Smooth muscle cell (in vitro differentiated cells): Measurements from ENCODE around the gene SYNGR1. TPM values are rescaled to one million over a fixed set of nuclear protein-coding genes. Genes with fewer than 3 reads are reported as not detected.
"Not testable (repeated sequence)": the region's sequence is repeated elsewhere in the genome, so short reads cannot be mapped to it uniquely, and the experiment has no call there.

Experiments
- DNase-seq: peaks from one replicate; lab custom pipeline; 2025; ENCODE audit not compliant: unreplicated experiment; lab: John Stamatoyannopoulos, UW
- H2AFZ ChIP-seq: fragments of 200-600 bp; sonication (generic); 2 replicates; pipeline ENCODE4 v1.6.0; 2016; ENCODE audit warnings: antibody characterized with exemption, low read depth, mild to moderate bottlenecking
- H3F3A ChIP-seq: fragments of 200-600 bp; sonication (generic); 2 replicates; pipeline ENCODE4 v1.6.0; 2017; ENCODE audit warnings: antibody characterized with exemption, low read depth
- H3K27ac ChIP-seq: fragments of 200-600 bp; sonication (generic); 2 replicates; pipeline ENCODE4 v1.5.1; 2016; ENCODE audit warnings: low read depth, mild to moderate bottlenecking
- H3K27me3 ChIP-seq: fragments of 200-600 bp; sonication (generic); 2 replicates; pipeline ENCODE4 v1.6.1; 2016; ENCODE audit warnings: low read depth, mild to moderate bottlenecking
- H3K36me3 ChIP-seq: fragments of 200-600 bp; sonication (generic); 2 replicates; pipeline ENCODE4 v1.5.1; 2016; ENCODE audit warnings: low read depth
- H3K4me1 ChIP-seq: fragments of 200-600 bp; sonication (generic); 2 replicates; pipeline ENCODE4 v1.5.1; 2016; ENCODE audit warnings: low read depth
- H3K4me2 ChIP-seq: fragments of 200-600 bp; sonication (generic); 2 replicates; pipeline ENCODE4 v1.6.0; 2016; ENCODE audit warnings: mild to moderate bottlenecking
- H3K4me3 ChIP-seq: fragments of 200-600 bp; sonication (generic); 2 replicates; pipeline ENCODE4 v1.5.1; 2016; ENCODE audit warnings: mild to moderate bottlenecking
- H3K79me2 ChIP-seq: fragments of 200-600 bp; sonication (generic); 2 replicates; pipeline ENCODE4 v1.6.0; 2016; ENCODE audit warnings: low read depth, mild to moderate bottlenecking
- H3K9ac ChIP-seq: fragments of 200-600 bp; sonication (generic); 2 replicates; pipeline ENCODE4 v1.6.0; 2016; ENCODE audit warnings: low read depth
- H3K9me3 ChIP-seq: fragments of 200-600 bp; sonication (generic); replicated peaks from 2 replicates; pipeline ENCODE4 v1.5.1; 2016; ENCODE audit warnings: low read depth
- H4K20me1 ChIP-seq: fragments of 200-600 bp; sonication (generic); 2 replicates; pipeline ENCODE4 v1.6.0; 2016; ENCODE audit warnings: low read depth
- WGBS: methylation state at CpG from one replicate; pipeline ENCODE4 v1.1.7; 2016; ENCODE audit warnings: low lambda C conversion rate; 5-methylcytosine and 5-hydroxymethylcytosine counted together
- polyA plus RNA-seq: library from polyadenylated mRNA; unstranded; fragments of >200 nt; fragmentation: Nextera tagmentation; extraction: Ambion mirVana; gene quantifications from 2 replicates; pipeline ENCODE4 v1.2.1, GENCODE V29; 2016
- total RNA-seq: library from RNA; depleted of rRNA; stranded (reverse); fragments of >200 nt; gene quantifications from 2 replicates; pipeline ENCODE4 v1.2.3, GENCODE V29; 2014
- TF ChIP-seq, protein P1 (sequence below): fragments of 200-600 bp; sonication (generic); IDR thresholded peaks from 2 replicates; pipeline ENCODE4 v1.5.1; 2017; ENCODE audit warnings: borderline replicate concordance, mild to moderate bottlenecking, antibody characterized with exemption; ENCODE audit not compliant: insufficient read depth, poor library complexity, severe bottlenecking

The SYNGR1 gene
- total and polyA plus RNA-seq, 2 experiments from 2014 or later, result 26.7 to 58.0 TPM

DNA sequence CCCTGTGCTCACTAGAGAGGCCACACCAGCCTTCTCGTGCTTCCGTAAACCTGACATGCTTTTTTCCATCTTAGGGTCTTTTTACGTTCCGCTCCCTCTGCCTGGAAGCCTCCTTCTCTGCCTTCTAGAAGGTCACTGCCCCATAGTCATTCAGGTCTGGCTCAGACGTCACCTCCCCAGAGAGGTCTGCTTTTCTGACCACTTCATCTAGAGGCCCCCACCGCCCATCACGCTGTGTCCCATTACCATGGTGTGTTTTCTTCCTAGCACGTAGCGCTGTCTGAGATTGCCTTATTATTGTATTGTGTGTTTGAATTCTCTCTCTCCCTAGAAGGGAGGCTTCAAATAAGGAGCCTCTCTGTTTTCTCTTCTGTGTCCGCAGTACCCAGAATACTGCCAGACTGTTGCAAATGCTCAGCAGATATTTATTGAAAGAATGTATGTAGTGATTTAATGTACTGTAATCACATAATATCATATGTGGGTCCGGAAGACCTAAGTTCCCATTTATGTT is 59.8 kb downstream of the SYNGR1 start:
- H3K79me2 ChIP-seq, result peaks cover 21% of the 10 kb centered on the region
- WGBS, result 94% methylated on average over 11 of the region's 11 CpGs
- peaks cover 7% of the 10 kb centered on the region for H3F3A ChIP-seq
- H3K36me3 ChIP-seq, result no peaks in the 10 kb centered on the region
- no peaks in the 10 kb centered on the region for H3K4me1 ChIP-seq
- no peak overlapping the region for H2AFZ ChIP-seq
- DNase-seq, result no peak
- H3K27ac ChIP-seq, result no peak overlapping the region
- H3K27me3 ChIP-seq, result no peaks in the 10 kb centered on the region
- TF ChIP-seq, protein P1, sequence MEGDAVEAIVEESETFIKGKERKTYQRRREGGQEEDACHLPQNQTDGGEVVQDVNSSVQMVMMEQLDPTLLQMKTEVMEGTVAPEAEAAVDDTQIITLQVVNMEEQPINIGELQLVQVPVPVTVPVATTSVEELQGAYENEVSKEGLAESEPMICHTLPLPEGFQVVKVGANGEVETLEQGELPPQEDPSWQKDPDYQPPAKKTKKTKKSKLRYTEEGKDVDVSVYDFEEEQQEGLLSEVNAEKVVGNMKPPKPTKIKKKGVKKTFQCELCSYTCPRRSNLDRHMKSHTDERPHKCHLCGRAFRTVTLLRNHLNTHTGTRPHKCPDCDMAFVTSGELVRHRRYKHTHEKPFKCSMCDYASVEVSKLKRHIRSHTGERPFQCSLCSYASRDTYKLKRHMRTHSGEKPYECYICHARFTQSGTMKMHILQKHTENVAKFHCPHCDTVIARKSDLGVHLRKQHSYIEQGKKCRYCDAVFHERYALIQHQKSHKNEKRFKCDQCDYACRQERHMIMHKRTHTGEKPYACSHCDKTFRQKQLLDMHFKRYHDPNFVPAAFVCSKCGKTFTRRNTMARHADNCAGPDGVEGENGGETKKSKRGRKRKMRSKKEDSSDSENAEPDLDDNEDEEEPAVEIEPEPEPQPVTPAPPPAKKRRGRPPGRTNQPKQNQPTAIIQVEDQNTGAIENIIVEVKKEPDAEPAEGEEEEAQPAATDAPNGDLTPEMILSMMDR, result no peak
- no peaks in the 10 kb centered on the region for H3K9me3 ChIP-seq
- H3K4me3 ChIP-seq, result no peak overlapping the region
- H4K20me1 ChIP-seq, result peaks cover 96% of the 10 kb centered on the region
- H3K4me2 ChIP-seq, result no peak overlapping the region
- H3K9ac ChIP-seq, result no peak overlapping the region

DNA sequence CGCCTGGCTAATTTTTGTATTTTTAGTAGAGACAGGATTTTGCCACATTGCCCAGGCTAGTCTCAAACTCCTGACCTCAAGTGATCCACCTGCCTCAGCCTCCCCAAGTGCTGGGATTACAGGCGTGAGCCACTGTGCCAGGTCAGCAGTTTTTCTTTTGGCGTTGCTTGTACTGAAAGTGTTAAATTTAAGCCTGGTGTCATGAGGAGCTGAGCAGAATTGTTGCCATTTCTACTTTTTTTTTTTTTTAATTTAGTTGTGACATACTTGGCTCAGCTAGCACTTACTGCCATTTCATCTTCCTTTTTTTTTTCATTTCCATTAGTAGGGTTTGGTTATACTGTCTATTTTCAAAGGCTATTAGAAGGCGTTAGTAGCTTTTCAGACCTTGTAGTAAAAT is 60.5 kb downstream of the SYNGR1 start:
- Histone ChIP-seq H3K79me2 (peaks cover 21% of the 10 kb centered on the region), H3F3A (peaks cover 7% of the 10 kb centered on the region), H3K4me3 (no peak overlapping the region), H2AFZ (no peak overlapping the region), H3K4me2 (no peak overlapping the region), H3K9ac (no peak overlapping the region), H3K27ac (no peak overlapping the region), H3K27me3 (no peaks in the 10 kb centered on the region), H3K36me3 (no peaks in the 10 kb centered on the region), H3K9me3 (no peaks in the 10 kb centered on the region), H4K20me1 (peaks cover 97% of the 10 kb centered on the region), H3K4me1 (no peaks in the 10 kb centered on the region)
- no peak for DNase-seq
- TF ChIP-seq, protein P1, result no peak
- WGBS, result 94% methylated on average over 4 of the region's 4 CpGs

DNA sequence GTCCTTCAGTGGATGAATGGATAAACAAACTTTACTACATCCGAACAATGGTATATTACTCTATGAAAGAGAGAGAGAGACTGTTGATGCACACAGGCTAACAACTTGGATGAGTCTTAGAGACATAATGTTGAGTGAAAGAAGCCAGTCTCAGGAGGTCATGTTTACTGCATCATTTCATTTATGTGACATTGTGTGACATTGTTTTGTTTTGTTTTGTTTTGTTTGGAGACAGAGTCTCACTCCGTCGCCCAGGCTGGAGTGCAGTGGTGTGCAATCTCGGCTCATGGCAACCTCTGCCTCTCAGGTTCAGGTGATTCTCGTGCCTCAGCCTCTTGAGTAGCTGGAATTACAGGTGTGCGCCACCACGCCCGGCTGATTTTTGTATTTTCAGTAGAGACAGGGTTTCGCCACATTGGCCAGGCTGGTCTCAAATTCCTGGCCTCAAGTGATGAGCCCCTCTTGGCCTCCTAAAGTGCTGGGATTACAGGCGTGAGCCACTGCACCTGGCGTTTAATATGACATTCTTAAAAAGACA is 62.1 kb downstream of the SYNGR1 start:
- not testable (repeated sequence) for H3K9me3 ChIP-seq, H3K9ac ChIP-seq, H3K36me3 ChIP-seq, DNase-seq, H2AFZ ChIP-seq, H3F3A ChIP-seq, H3K4me1 ChIP-seq, H3K27me3 ChIP-seq, H3K4me3 ChIP-seq
- peak overlapping the region; percentile 31 for H3K27ac ChIP-seq
- peaks cover 21% of the 10 kb centered on the region for H3K79me2 ChIP-seq
- WGBS, result 94% methylated on average over 11 of the region's 11 CpGs
- H3K4me2 ChIP-seq, result peak overlapping the region; percentile 40
- H4K20me1 ChIP-seq, result peaks cover 96% of the 10 kb centered on the region

DNA sequence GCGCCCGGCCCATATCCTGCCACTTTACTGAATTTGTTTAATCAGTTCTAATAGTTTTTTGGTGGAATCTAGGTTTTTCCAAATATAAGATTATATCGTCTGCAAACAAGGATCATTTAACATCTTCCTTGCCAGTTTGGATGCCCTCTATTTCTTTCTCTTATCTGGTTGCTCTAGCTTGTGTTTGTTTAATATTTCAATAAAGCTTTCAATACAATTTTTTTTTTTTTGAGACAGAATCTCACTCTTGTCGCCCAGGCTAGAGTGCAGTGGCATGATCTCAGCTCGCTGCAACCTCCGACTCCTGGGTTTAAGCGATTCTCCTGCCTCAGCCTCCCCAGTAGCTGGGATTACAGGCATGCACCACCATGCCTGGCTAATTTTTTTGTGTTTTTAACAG is 63.4 kb downstream of the SYNGR1 start:
- 97% methylated on average over 7 of the region's 7 CpGs for WGBS
- not testable (repeated sequence) for DNase-seq, H3K36me3 ChIP-seq, H3K27me3 ChIP-seq, H3K9me3 ChIP-seq, H3K4me3 ChIP-seq, H3F3A ChIP-seq, H2AFZ ChIP-seq, H3K4me2 ChIP-seq, H3K9ac ChIP-seq, H3K4me1 ChIP-seq, H3K27ac ChIP-seq
- Histone ChIP-seq H3K79me2 (peaks cover 21% of the 10 kb centered on the region), H4K20me1 (peaks cover 83% of the 10 kb centered on the region)
